ENCODE results near the gene ZNF804B.

Gene ZNF804B

GRCh38 chr7:89265631-89266030, 506.1 kb downstream of the ZNF804B start:
- no peak for DNase-seq (ENCODE audit: low spot score)

- DNase-seq (ENCODE audit: low spot score): no peak
These were observed 523.8 kb downstream of the ZNF804B start for GRCh38 chr7:89283302-89283701.

GRCh38 chr7:89308535-89308934, 549.0 kb downstream of the ZNF804B start:
- DNase-seq (ENCODE audit: low spot score): no peak

- no peak for DNase-seq (ENCODE audit: low spot score)
These were observed 552.4 kb downstream of the ZNF804B start for GRCh38 chr7:89311886-89312285.

GRCh38 chr7:89312551-89312950, 553.1 kb downstream of the ZNF804B start:
- no peak for DNase-seq (ENCODE audit: low spot score)

GRCh38 chr7:89316584-89317251, 557.2 kb downstream of the ZNF804B start:
- no peak for DNase-seq (ENCODE audit: low spot score)

GRCh38 chr7:89332026-89332425, 572.5 kb downstream of the ZNF804B start:
- DNase-seq (ENCODE audit: low spot score): no peak

- no peak for DNase-seq (ENCODE audit: low spot score)
These were observed 575.3 kb downstream of the ZNF804B start for GRCh38 chr7:89334797-89335196.

- no peak for DNase-seq (ENCODE audit: low spot score)
These were observed 576.0 kb downstream of the ZNF804B start for GRCh38 chr7:89335490-89335889.

- no peak for DNase-seq (ENCODE audit: low spot score)
These were observed 576.6 kb downstream of the ZNF804B start for GRCh38 chr7:89336121-89336520.

GRCh38 chr7:89339748-89340147, 580.2 kb downstream of the ZNF804B start:
- no peak for DNase-seq (ENCODE audit: low spot score)

GRCh38 chr7:89357121-89357520, 597.6 kb downstream of the ZNF804B start:
- DNase-seq (ENCODE audit: low spot score): no peak

- DNase-seq (ENCODE audit: low spot score): no peak
These were observed 617.7 kb downstream of the ZNF804B start for GRCh38 chr7:89377219-89377618.

GRCh38 chr7:89385411-89385810, 625.9 kb downstream of the ZNF804B start:
- DNase-seq (ENCODE audit: low spot score): no peak
